CD4-positive, alpha-beta T cell treated with Interferon alpha-2 for 1 hour (primary cell): Measurements from ENCODE around the gene LHFPL2.

Experiments used
- DNase-seq, 2 donors: peaks; one replicate each; pipeline ENCODE4 v3.0.0-alpha.2; 2020 to 2022

The LHFPL2 gene

DNA sequence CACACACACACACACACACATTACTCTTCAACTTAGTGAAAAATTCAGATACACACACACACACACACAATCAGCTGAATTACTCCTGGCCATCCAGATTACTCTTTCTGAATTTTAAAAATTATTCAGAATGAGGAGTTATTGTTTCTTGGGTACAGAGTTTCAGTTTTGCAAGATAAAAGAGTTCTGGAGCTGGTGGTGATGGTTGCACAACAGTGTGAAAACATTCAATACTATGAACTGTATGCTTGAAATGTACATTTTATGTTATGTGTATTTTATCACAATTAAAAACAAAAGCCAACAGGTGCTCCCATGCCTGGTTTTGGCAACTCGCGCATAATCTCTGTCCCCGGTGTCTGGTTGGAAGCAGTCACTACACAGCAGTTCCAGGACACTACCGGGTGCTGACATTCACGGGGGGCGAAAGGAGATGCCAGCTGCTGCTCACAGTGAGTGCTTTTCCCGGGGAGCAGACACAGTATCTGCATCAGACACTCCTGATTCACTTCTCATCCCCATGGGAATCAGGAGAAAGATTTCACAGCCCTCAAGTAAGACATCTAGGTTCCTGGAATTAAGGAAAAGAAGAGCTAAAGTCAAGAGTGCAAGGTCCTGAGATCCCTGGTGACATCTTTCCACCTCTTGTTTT lies 55.7 kb downstream of the LHFPL2 start:
- DNase-seq = no peak

DNA sequence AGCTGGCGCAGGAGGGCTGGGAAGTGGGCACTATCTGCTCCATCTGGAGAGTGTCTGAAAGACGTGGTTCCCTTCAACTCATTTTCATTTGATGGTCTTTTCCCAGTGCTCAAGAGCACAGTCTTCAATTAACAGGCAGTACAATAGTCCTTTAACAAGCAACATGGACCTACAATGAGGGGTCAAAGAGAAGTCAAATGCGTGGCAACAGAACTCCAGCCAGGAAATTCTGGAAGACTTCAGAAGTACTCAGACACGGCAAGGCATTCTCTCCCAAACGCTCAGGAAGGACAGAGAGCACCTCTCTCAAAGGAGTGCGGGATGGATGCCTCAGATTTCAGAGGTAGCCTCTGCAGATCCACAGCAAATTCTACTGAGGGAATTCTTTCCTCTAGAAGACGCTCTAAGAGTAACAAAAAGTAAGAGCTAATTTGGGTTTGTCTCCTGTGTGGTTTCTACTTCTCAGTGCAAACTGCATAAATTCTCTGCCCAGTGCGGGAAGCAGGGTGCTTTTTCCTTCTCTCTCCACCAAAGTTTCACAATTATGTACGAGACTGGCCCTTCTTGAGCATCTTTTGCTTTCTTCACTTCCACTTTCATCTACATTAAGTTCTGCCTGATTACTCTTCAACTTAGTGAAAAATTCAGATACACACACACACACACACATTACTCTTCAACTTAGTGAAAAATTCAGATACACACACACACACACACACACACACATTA lies 56.4 kb downstream of the LHFPL2 start:
- DNase-seq = no peak

DNA sequence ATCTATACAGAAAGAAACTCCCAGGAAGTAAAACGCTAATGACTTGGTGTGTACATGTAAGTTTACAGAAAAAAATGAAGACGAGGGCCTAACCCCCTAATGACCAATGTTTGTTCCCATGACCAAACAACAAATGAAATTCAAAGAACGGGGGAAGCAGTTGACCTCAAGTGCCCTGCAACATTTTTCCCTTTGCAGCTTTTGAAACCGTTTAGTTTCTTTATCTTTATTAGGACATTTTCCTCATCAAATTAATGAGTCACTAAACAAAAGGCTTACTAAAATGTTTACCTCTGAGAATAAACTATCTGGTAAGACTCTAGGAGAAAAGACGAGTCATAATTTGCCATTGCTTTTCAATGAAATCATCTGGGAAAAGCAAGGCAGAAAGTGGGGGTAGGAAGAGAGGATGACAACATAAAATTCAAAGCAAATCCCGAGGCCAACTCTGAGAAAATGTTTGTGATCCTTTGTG lies 57.4 kb downstream of the LHFPL2 start:
- DNase-seq = no peak

DNA sequence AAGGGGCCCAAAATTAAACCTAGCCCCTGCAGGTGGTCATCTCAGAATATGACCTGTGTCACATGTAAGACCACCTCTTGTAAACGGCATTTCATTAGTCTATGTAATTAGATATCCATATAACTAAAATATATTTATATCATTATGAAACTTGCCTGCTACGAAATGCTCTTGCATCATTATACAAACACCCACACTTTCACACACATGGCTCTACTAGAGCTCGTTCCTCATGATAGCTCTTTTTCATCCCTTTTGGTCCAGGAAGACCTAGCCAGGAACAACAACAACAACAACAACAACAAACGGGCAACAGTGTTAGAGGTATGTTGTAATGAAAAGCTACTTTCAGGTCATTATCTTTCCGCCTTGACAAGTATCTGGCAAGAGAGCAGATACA lies 58.6 kb downstream of the LHFPL2 start:
- DNase-seq = no peak

DNA sequence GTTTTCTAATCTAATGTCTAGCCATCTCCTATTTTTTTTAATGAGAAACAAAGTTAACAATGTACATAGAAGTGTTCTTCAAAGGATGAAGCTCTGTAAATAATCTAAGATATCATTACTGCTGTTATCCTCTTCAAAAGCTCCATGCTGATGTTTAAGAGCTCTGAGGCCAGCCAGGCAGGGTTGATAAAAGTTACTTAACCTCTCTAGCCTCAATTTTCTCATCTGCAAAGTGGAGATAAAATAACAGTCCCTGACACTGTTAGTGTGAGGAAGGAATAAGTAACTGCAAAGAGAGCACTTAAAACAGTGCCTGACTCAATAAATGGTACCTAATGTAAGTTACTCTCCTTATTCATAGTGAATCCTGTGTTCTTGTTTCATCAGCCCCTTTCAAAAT lies 60.1 kb downstream of the LHFPL2 start:
- DNase-seq = no peak

DNA sequence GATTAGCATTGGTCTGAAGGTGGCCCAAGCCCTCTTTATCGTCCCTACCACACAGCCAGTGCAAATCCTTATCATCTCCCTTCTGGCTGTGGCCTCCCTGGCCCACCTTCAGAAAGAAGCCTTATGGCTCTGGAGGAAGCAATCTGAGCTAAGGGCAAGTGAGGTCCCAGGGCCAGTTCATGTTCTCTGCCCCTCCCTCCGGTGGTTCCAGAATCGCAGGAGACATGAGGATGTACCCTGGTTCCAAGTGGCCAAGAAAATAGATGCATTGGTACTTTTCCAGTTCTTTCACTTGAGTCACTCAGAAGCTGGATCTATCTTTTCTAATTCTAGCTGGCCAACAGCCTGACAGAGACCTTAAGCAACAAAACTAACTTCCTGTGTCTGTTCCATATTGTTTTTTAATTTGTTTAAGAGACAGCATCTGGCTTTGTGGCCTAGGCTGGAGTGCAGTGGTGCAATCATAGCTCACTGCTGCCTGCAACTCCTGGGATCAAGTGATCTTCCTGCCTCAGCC lies 60.7 kb downstream of the LHFPL2 start:
- DNase-seq = no peak

DNA sequence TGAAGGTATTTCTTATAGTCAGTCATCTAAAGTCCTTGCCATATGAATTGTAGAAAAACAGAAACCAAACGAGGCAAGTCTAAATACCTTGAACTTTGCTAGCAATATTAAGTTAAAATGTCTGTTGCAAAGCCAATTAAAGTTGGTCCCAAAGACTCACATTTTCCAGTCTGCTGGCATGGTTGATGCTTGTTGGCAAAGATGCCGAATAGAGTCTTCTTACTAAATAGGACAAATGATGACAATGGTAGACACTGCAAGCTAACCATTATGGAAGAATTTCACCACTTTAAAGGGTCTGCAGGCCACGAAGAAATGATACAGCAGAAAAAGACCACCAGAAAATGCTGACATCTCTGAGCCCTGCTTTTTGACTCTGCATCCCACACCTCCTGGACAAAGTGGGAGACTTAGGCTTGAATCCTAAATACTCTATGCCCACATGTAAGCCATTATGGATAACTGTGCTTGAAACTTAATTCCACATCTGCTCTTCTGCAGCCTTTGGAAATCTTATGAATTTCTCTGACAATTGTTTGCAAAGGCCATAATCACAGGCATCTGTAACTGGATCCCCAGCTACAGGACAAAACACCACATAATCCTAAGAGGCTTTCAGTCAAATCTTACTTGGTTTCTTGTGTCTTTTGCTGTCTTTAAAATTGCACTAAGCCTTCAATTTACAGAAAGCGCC lies 61.3 kb downstream of the LHFPL2 start:
- no peak for DNase-seq

DNA sequence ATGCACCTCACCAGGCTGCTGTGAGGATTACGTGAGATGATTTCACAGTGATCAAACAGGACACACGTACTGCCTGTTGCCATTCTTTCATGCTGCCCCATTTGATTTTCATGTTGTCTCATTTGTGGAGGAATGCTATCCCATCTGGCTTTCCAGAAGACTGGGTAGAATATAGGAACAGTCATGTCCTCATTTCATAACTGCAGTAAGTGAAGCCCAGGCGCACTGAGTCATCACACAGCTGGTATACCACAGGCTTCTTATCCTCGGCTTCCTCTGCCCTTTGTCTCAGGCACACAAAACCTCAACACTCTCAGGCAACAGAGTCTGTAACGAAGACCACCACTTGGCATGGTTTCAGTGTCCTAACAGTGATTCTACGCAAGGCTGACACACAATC lies 62.3 kb downstream of the LHFPL2 start:
- peak in 1 of 2 donors; percentile 15 for DNase-seq

DNA sequence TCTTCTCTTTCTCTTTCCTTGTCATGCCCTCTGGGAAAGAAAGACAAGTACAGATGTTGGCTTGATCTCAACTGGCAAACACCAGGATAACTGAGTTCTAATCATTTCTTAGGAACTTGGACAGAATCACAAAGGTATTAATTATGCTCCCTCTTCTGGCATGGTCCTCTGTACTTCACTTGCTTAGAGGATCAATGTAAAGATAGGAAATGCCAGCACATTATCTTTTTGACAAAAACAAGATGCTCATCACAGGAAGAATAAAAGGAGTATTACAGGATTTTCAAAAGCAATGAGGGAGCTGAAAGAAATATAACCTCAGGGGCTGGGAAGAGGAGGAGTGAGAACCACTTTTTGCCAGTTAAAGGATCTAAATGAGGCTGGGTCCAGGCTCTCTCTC lies 70.6 kb downstream of the LHFPL2 start:
- no peak for DNase-seq

DNA sequence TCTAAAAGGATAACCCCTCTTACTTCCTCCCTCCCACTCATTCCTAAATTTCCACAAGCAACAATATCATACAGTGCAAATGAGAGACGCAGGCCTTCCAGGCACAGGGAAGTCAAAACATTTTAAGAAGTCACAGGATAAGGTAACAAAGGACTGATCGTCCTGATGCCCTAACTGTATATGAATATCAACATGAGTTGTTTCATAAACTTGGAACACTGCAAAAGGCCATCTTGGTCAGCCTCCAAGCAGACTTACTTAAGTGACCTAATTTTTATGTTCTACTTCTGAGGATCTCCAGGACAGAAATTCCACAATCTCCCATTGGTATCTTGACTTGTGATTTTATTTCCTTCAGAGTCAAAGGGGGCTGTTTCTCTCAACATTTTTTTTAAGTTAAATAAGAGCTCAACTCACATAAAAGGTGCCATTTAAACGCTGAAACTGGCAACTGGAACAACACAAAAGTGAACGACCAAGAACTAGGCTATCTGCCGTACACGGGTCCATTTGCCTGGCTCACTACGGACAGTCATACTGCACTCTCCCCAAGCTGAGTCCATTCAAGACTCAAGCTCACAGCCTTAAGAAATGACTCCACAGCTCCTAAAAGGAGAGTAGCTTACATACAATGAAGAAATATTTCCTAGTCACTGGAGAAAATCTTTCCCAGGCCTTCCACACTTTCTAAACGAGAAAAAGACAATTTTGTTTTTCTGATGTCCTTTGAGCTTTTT lies 71.3 kb downstream of the LHFPL2 start:
- no peak for DNase-seq

DNA sequence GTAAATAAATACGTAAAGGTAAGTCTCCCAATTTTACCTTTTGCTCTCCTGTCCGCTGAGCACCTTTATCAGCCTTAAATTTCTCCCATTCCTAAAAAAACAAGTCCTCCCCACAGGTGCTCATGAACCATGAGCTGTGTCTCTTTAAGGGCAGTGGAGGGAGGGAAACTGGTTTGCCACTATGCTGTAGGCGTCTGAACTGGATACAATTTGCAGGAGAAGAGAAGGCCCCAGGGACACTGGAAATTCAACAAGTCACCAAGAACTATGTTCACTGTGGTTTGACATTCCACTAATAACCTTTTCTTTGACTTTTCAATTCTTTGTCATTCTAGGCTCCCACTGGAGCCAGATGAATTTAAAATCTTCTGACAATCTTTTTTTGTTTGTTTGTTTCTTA lies 72.2 kb downstream of the LHFPL2 start:
- DNase-seq = no peak

DNA sequence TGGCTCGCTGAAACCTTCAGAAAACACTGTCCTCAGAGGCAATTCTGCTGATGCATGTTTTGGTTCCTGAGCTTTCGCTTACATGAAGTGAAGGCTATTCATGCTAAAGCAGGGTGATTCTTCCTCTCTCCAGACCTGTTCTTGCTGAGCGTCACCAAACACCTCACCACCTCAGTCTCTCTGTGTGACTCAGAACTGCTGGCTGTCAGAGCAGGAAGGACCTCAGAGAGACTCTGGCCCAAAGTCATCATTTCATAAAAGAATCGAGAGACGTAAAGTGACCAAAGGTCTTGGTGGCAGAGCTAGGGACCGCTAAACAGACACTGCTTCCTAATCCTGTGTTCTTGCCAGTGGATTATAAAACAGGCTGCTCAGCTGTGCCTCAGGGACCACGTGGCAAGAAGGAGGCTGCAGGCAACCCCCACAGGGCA lies 73.8 kb downstream of the LHFPL2 start:
- no peak for DNase-seq

DNA sequence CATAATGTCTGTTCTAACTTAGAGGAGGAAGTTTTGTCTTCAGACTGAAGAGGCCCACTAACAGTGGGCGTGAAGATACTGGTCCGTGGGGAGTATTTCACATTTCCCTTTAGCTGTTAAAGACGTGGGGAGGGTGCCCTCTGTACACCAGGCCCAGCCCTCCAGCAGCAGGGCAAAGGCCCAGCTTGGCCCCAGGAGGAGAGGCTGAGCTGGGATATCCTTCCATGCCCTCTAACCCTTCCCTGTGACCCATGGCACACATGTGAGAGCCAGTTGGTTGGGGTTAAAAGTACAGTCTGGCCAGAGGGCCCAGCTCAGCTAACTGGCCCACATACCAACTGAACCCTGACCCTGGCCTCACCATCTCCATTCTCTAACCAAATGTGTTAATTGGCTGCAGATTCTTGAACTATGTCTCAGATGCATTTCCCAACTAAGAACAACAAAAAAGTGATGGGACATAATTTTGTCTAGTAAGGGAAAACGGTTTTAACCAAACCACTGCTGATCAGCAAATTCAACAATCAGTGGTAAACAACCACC lies 74.4 kb downstream of the LHFPL2 start:
- DNase-seq = no peak

DNA sequence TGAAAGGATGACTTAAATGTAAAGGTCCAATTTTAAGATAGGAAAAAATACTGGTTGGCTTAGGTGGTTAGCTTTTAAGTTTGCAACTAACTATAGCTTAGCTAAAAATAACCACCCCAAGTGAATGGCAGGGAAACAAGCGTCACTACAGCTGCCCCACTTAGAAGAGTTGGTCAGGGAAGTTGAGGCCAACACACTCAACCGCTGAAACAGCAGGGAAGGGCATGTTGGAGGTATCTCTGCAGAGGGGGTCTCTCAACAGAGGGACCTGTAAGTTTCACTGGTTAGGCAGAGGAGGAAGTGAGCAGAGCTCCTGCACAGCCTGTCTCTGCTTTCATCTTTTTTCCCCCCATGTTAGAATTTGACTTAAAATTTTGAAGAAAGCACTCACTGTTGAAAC lies 75.3 kb downstream of the LHFPL2 start:
- no peak for DNase-seq

DNA sequence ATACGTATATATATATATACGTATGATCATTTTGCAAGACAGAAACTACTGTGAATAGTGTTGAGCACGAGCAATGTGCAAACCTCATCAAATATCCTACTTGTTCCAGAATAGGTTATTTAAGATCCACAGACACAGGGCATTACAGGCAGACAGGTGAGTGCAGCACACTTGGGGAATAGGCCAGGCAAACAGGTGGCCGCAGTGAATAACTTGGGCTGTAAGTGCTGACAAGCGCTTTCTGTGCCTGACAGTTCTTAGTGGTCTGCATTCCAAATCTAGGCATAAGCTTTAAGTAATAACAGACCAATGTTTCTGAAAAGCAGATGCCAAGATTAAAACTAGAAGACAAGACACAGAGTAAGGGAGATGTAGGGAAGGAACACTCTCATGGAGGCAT lies 77.9 kb downstream of the LHFPL2 start:
- DNase-seq = no peak

DNA sequence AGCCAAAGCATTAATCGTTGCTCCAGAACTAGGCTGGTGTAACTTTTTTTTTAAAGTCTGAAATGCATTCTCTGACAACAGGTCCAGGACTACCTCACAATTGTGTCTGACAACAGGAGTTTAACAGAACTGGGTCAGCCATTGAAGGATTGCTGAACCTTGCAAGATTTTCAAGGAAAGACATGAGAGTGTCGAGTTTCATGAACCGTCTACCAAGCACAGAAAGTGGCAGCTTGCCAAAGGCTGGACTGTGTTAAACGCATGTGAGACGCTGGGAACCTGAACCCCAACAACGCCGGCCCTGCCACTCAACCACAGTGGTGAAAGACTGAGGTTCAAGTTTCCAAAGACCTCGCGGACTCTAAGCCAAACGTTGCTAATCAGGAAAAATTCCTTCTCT lies 79.1 kb downstream of the LHFPL2 start:
- DNase-seq = no peak

DNA sequence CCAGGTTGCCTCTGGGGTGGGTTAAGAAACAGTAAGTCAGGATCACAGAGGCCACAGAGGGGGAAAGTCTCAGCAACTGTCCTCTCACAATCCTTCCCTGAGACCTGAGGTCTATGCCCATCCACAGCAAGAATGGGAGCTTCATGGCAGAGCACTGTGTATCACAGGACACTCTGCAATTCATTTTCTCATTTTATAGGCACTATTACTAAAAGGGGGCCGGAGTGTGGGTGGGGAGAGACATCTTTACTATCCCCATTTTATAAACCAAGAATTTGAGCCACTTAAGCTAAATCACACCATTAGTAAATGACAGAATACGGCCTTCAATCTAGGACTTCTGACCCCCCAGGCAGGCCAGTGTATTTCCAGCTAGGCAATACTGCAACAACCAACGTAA lies 79.9 kb downstream of the LHFPL2 start:
- DNase-seq = no peak

DNA sequence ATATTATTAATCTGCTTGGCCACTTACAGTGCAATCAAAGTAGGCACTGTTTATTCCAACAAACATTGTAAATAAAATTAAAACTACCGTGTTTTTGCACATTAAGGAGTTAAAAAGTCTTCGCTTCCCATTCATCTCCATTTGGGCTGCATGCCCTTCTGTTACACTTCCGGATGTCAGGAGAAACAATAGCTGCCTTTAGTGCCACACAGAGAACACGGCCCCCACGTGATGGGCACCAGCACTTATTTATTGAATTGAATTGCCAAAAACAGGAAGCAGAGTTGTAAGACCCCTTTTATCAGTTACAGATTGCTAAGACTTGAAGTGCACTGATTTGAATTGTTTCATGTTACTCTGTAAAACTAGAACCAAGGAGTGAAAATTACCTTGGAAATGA lies 80.4 kb downstream of the LHFPL2 start:
- DNase-seq = no peak

DNA sequence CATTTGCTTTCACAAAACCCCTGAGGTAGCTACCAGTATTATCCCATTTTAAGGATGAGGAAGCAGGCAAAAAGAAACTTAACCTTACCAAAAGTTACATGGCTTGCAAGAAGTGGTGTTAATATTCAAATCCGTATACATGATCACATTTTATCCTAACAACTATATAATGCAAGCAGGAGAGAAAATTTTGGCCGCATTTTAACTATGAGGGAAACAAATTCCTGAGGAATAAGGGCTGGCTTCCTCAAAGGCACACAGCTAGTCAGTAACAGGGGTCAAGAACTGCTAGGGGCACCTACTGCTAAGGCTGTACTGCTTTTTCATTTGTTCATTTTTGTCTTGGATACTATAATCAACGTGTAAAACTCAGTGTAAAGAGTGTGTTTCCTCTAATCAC lies 81.0 kb downstream of the LHFPL2 start:
- no peak for DNase-seq

DNA sequence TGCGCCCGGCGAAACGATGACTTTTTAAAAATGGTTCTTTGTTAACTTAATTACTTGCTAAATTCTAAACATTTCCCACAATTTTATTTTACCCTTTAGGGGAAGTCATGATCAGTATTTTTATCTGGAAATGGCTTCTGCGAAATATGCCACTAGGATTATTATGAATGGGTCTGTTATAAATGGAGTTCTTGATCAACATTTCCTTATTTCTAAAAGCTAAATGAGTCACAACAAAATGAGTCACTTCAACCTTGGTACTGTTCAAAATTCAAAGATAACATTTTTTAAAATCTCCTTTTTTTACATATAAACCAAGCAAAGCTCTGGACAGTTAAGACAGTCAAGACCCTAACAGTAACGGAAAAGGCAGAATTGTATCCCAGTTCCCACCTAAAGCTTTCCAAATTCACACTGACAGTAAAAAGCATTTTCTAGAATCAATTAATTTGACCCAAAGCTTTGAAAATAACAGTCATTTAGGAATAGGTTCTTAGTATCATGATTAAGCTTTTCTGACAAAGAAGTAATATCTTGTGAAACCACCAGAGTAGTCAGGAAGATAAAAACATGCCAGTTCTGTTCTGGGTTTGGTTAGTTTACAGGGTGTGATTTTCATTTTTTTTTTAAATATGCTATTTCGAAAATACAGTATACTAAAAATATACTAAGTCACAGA lies 81.7 kb downstream of the LHFPL2 start:
- DNase-seq = no peak

DNA sequence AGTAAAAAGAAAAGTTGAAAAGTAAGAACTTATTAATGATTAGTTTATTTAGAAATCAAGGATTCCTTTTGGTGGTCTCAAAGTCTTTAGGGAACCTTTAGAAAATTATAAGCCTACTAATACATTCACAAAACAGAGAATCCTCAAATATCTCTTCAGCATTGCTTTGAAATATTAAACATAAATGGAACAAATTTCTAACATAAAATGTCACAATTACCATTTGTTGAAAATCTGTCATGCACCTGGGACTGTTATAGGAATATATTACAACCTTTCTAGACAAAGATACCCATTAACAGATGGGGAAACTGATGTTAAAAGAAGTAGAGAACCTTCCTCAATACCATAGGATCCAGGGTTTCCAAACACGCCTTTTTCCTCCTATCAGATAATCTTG lies 83.2 kb downstream of the LHFPL2 start:
- no peak for DNase-seq

DNA sequence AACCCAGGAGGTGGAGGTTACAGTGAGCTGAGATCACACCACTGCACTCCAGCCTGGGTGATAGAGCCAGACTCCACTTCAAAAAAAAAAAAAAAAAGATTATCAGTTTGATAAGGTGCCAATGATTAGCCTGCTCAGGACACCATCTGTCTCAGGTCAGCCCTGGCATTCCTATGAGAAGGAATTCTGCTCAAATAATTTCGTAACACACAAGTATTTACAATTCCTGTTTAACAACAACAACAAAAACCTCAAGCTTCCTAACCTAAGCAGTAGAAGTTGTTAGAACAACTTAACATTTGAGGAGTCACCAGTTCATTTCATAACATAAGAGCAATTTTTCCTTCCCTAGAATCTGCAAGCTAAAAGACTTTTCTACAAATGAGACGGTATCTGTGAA lies 85.0 kb downstream of the LHFPL2 start:
- DNase-seq = no peak
